Measurements from ENCODE around the gene B3GNT3. TPM values are rescaled to one million over a fixed set of nuclear protein-coding genes. Genes with fewer than 3 reads are reported as not detected.
A peak's percentile ranks its signal among the peaks of the same experiment; 100 is the strongest.

B3GNT3 gene
- total RNA-seq, 1 experiment from 2014 or later: 22.2 TPM

DNA sequence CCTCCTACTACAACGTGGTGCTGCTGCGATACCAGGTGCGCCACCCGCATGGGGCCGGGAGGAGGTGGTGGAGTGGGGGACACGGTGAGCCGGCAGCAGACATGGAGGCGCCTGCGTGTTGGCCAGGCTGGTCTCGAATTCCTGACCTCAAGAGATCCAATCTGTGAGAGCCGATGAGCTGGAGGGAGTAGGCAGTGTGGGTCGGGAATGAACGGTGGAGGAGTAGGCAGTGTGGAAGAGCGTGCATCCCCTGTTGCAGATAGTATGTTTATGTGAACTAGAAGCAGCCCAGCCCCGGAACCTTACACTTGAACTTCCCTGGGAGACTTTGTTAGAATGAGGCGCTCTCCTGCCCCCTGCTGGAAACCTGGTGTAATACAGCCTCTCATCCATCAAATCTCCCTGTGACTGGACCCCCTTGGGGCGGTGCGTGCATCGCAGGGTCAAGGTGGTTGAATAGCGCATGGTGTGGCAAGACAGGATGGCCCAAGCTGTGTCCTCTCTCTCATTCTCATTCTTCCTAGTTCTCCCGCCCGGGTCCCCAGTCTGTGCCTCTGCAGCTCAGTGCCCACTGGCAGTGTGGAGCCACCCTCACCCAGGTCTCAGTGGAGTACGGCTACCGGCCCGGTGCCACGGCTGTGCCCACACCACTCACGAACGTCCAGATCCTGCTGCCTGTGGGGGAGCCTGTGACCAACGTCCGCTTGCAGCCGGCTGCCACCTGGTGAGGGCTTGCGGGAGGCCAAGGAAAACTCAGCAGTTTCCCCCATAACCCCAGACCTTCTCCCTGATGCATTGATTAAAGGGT, 10.5 kb upstream of the B3GNT3 start:
- no peaks in the 10 kb centered on the region for H3K9me2 ChIP-seq (ENCODE audit: insufficient read depth)
- H3K36me3 ChIP-seq (ENCODE audit: control insufficient read depth in 1 of 2, insufficient read depth in 2 of 2, low read length in 2 of 2): peaks cover 0 to 6% of the 10 kb centered on the region in 2 experiments; a peak in 1 of 4 replicates
- H3K4me2 ChIP-seq (ENCODE audit: low read length): no peak overlapping the region
- ChIA-PET CTCF (interaction anchor here (1.6 to 1.9 kb wide), 2 partner anchors 11 to 47 kb away, joined by 3 to 5 read pairs; partner anchors contain the start of gene B3GNT3), POLR2A (no interaction called here), RAD21 (ENCODE audit: low non-redundant PET in 1 of 2, low total read pairs in 2 of 2, uncharacterized antibody in 2 of 2, unreplicated experiment in 2 of 2) (no interaction called here)
- no peak overlapping the region for H3K4me3 ChIP-seq (replicated peaks in 1 of 2; ENCODE audit: low read depth in 1 of 2, low read length in 2 of 2)
- no peak for TF ChIP-seq ZNF274 (IDR thresholded peaks at IDR 0.05; ENCODE audit: low read depth, low read length)
- no peak for TF ChIP-seq ATF3 (IDR thresholded peaks at IDR 0.05)
- TF ChIP-seq SP1 (IDR thresholded peaks at IDR 0.05; ENCODE audit: low read depth): no peak
- no peak for TF ChIP-seq SRF (IDR thresholded peaks at IDR 0.05; ENCODE audit: low read depth)
- TF ChIP-seq ZFX (IDR thresholded peaks at IDR 0.05): no peak
- TF ChIP-seq REST (IDR thresholded peaks at IDR 0.05; ENCODE audit: low read depth): no peak
- no peak for TF ChIP-seq CBX3 (IDR thresholded peaks at IDR 0.05; ENCODE audit: low read depth)
- no peak for TF ChIP-seq EZH2 (IDR thresholded peaks at IDR 0.05)
- TF ChIP-seq, protein P1, sequence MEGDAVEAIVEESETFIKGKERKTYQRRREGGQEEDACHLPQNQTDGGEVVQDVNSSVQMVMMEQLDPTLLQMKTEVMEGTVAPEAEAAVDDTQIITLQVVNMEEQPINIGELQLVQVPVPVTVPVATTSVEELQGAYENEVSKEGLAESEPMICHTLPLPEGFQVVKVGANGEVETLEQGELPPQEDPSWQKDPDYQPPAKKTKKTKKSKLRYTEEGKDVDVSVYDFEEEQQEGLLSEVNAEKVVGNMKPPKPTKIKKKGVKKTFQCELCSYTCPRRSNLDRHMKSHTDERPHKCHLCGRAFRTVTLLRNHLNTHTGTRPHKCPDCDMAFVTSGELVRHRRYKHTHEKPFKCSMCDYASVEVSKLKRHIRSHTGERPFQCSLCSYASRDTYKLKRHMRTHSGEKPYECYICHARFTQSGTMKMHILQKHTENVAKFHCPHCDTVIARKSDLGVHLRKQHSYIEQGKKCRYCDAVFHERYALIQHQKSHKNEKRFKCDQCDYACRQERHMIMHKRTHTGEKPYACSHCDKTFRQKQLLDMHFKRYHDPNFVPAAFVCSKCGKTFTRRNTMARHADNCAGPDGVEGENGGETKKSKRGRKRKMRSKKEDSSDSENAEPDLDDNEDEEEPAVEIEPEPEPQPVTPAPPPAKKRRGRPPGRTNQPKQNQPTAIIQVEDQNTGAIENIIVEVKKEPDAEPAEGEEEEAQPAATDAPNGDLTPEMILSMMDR (IDR thresholded peaks at IDR 0.05 in 2 of 3, conservative IDR thresholded peaks at IDR 0.05 in 1 of 3; ENCODE audit: borderline replicate concordance in 1 of 3, insufficient read depth in 1 of 3, low read depth in 2 of 3, low read length in 2 of 3): peak in 2 of 3 experiments; percentile 86 to 89; a peak in 5 of 6 replicates
- H3K79me2 ChIP-seq (ENCODE audit: insufficient read depth, low read length): no peaks in the 10 kb centered on the region
- no peak overlapping the region for H2AFZ ChIP-seq (ENCODE audit: low read depth, low read length, poor library complexity, severe bottlenecking)
- BruUV-seq (replicated peaks): no TSS peak
- peak overlapping the region; percentile 41; the same call in 1 of the 2 replicates for H3K27ac ChIP-seq (ENCODE audit: low read depth, low read length)
- H3K4me1 ChIP-seq (ENCODE audit: control insufficient read depth in 1 of 2, insufficient read depth in 2 of 2, low read length in 2 of 2): peaks cover 9 to 19% of the 10 kb centered on the region in 2 experiments; a peak in 3 of 4 replicates
- H3K9ac ChIP-seq (ENCODE audit: low read length): no peak overlapping the region
- intact Hi-C loops (cut with micrococcal nuclease): no loop called here
- no peak for DNase-seq (ENCODE audit: low read depth, low spot score)
- ATAC-seq: peak; percentile 60
- H3K27me3 ChIP-seq (ENCODE audit: insufficient read depth, low read length): no peaks in the 10 kb centered on the region
- H3K9me3 ChIP-seq (ENCODE audit: control insufficient read depth in 1 of 2, insufficient read depth in 1 of 2, low read depth in 1 of 2, low read length in 2 of 2): no peaks in the 10 kb centered on the region
- no peaks in the 10 kb centered on the region for H4K20me1 ChIP-seq (ENCODE audit: insufficient read depth)

All from HCT116 (cell line).